Measurements from ENCODE around the gene SLC39A7. TPM values are rescaled to one million over a fixed set of nuclear protein-coding genes. Genes with fewer than 3 reads are reported as not detected.

SLC39A7 gene
- polyA plus RNA-seq, 1 donor (not counting 4 experiments of a cell fraction or from before 2014, with no cell fraction given): 54.0 TPM

DNA sequence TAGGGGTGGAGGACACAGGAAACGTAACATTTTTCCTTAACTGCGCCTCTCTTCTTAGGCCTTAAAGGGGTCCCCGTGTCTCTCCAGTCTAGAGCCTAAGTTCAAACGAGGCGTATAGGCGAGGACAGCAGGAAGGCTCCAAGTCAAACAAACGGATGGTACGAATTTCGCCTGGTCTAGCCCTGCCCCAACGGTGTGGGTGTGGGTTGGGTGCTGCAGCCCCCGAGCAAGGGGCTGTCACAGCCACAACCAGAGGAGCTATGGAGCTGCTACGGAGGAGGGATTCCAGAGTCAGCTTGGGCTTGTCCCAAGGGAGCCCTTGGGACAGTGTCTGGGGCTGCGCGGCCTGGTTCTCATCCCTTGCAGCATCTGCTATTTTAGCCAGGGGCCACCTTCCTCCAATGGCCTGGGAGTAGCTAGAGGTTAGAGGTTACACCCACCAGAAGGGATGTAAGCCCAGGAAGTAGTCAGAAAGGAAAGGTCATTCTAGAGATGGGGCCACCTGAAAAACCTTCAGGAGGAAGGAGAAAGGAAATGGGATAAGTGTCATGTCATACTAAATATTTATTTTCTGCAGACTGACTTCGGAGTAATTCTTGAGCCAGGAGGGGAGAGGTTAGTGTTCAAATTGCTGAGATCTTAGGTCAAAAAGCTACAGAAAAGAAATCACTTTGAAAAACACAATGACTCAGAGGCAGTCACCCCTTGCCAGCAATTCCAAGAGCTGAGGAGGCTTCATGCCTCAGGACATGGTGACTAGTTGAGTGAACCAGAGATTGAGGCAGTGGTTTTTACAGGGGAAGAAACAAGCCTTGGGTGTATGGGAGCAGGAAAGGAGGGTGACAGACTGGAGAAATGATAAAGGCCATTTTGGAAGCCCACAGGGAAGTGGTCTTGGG lies 49.3 kb downstream of the SLC39A7 start:
- Histone ChIP-seq H3K36me3 (ENCODE audit: control insufficient read depth in 2 of 2, extremely low read depth in 1 of 2, insufficient read depth in 2 of 2, low read length in 2 of 2) (peaks cover 0 to 10% of the 10 kb centered on the region in 2 experiments), H3K9me3 (ENCODE audit: control insufficient read depth, low read depth, low read length) (no peaks in the 10 kb centered on the region), H4K20me1 (ENCODE audit: control insufficient read depth, extremely low read depth, insufficient read depth, low read length) (no peaks in the 10 kb centered on the region), H3K9me1 (ENCODE audit: control insufficient read depth, extremely low read depth, insufficient read depth, low read length) (no peaks in the 10 kb centered on the region), H2AFZ (ENCODE audit: control insufficient read depth, low read length) (peak overlapping the region; percentile 91), H3K9ac (ENCODE audit: control insufficient read depth, extremely low read depth, insufficient read depth, low read length) (peak overlapping the region; percentile 88), H3K4me2 (ENCODE audit: control insufficient read depth, extremely low read depth, insufficient read depth, low read depth, low read length) (peak overlapping the region; percentile 100), H3K79me2 (ENCODE audit: control insufficient read depth, insufficient read depth, low read length) (no peaks in the 10 kb centered on the region), H3K4me3 (ENCODE audit: control insufficient read depth in 2 of 3, extremely low read depth in 1 of 3, insufficient read depth in 2 of 3, low read depth in 1 of 3, low read length in 3 of 3) (peak overlapping the region; percentile 53 to 84 (median 59)), H3K27me3 (ENCODE audit: control insufficient read depth, extremely low read depth, insufficient read depth, low read length) (no peaks in the 10 kb centered on the region), H3K4me1 (ENCODE audit: control insufficient read depth, extremely low read depth, insufficient read depth, low read length) (peaks cover 33% of the 10 kb centered on the region), H3K27ac (ENCODE audit: control insufficient read depth, insufficient read depth, low read length) (peak overlapping the region; percentile 96)
- FAIRE-seq (peak; percentile 85), DNase-seq (ENCODE audit: low read depth, low spot score) (no peak)
- TF ChIP-seq EZH2 (IDR thresholded peaks at IDR 0.05; ENCODE audit: low read length) (no peak), CTCF (optimal IDR thresholded peaks at IDR 0.05 in 1 of 3, IDR thresholded peaks at IDR 0.05 in 1 of 3, conservative IDR thresholded peaks at IDR 0.05 in 1 of 3; ENCODE audit: extremely low read depth in 1 of 3, insufficient read depth in 2 of 3, low read length in 3 of 3) (no peak)
- dilution Hi-C loops (cut with MboI; ENCODE audit: extremely low pct_ligation_motif_present, low sequenced_read_pairs): no loop called here

- Histone ChIP-seq H3K27me3 (ENCODE audit: control insufficient read depth, extremely low read depth, insufficient read depth, low read length) (no peaks in the 10 kb centered on the region), H3K27ac (ENCODE audit: control insufficient read depth, insufficient read depth, low read length) (peak overlapping the region; percentile 96), H3K79me2 (ENCODE audit: control insufficient read depth, insufficient read depth, low read length) (no peaks in the 10 kb centered on the region), H3K9me1 (ENCODE audit: control insufficient read depth, extremely low read depth, insufficient read depth, low read length) (no peaks in the 10 kb centered on the region), H3K9me3 (ENCODE audit: control insufficient read depth, low read depth, low read length) (no peaks in the 10 kb centered on the region), H3K4me3 (ENCODE audit: control insufficient read depth in 2 of 3, extremely low read depth in 1 of 3, insufficient read depth in 2 of 3, low read depth in 1 of 3, low read length in 3 of 3) (no peak overlapping the region), H3K4me2 (ENCODE audit: control insufficient read depth, extremely low read depth, insufficient read depth, low read depth, low read length) (no peak overlapping the region), H4K20me1 (ENCODE audit: control insufficient read depth, extremely low read depth, insufficient read depth, low read length) (no peaks in the 10 kb centered on the region), H2AFZ (ENCODE audit: control insufficient read depth, low read length) (no peak overlapping the region), H3K9ac (ENCODE audit: control insufficient read depth, extremely low read depth, insufficient read depth, low read length) (no peak overlapping the region), H3K36me3 (ENCODE audit: control insufficient read depth in 2 of 2, extremely low read depth in 1 of 2, insufficient read depth in 2 of 2, low read length in 2 of 2) (peaks cover 0 to 11% of the 10 kb centered on the region in 2 experiments), H3K4me1 (ENCODE audit: control insufficient read depth, extremely low read depth, insufficient read depth, low read length) (peaks cover 36% of the 10 kb centered on the region)
- no peak for FAIRE-seq
- dilution Hi-C loops (cut with MboI; ENCODE audit: extremely low pct_ligation_motif_present, low sequenced_read_pairs): no loop called here
- no peak for DNase-seq (ENCODE audit: low read depth, low spot score)
- TF ChIP-seq EZH2 (IDR thresholded peaks at IDR 0.05; ENCODE audit: low read length) (no peak), CTCF (optimal IDR thresholded peaks at IDR 0.05 in 1 of 3, IDR thresholded peaks at IDR 0.05 in 1 of 3, conservative IDR thresholded peaks at IDR 0.05 in 1 of 3; ENCODE audit: extremely low read depth in 1 of 3, insufficient read depth in 2 of 3, low read length in 3 of 3) (no peak)
Observed at GRCh38 chr6:33250731-33251130, 50.1 kb downstream of the SLC39A7 start.
